ENCODE data around the gene TUT7.

DNA sequence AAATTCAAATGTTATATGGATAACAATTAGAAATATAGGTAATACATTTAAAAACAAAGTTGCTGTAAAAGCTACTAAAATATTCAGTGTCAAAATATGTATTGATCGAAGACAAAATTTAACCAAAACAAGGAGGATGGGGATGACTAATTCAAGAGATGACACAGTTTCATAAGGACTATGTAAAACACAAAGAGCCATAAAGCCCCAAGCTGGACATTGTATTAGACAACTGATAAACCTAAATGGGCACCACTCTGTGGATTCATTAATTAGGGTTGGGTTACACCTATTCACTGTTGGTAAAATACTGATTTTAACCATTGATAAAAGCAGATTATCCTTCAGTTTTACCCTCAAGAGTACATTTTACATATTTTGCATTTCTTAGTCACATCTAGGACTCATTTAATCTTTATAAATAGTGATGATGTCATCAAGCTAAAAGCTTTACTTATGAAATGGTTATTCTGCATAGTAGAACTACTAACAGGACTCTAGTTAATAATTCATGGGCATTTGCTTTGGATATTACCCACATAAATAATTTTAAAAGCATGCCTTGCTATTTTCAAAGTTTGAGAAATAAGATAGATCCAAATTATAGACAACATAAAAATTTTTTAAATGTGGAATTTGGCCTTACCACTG, 13.7 kb downstream of the TUT7 start:
- TF ChIP-seq POLR2A (IDR thresholded peaks at IDR 0.05; ENCODE audit: low read depth, low read length), result no peak
- TF ChIP-seq POLR2AphosphoS5 (IDR thresholded peaks at IDR 0.05; ENCODE audit: low read depth, low read length), result no peak
- TF ChIP-seq POU2F2 (IDR thresholded peaks at IDR 0.05; ENCODE audit: low read depth, low read length), result no peak
- TF ChIP-seq PAX5 (IDR thresholded peaks at IDR 0.05; ENCODE audit: insufficient read depth, low read length, severe bottlenecking), result no peak
- no peak for TF ChIP-seq TAF1 (IDR thresholded peaks at IDR 0.05; ENCODE audit: low read depth, low read length)
- TF ChIP-seq SPI1 (IDR thresholded peaks at IDR 0.05; ENCODE audit: low read depth, low read length), result no peak
